ENCODE measurements around the gene LRR1. TPM values are rescaled to one million over a fixed set of nuclear protein-coding genes. Genes with fewer than 3 reads are reported as not detected.

The LRR1 gene
- total and polyA plus RNA-seq, 9 of the 15 experiments (the other 6 are each of a cell fraction or from before 2014, with no cell fraction given), result 26.5 to 58.1 (median 31.8) TPM

DNA sequence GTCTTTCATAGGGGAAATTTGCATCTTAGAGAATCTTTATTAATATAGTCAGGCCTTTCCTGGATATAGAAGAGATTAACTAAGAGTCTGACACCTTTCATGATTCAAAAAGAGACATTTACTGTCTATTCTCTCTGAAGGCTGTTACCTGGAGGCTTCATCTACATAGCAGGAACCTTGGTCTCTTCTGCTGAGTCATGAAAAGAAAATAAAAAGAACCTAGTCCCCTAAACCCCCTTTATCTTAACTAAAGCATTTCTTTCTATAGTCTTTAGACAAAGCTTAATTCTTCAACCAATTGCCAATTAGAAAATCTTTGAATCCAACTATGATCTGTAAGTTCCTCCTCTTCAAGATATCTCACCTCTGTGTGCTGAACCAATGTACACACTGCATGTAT is 45.6 kb upstream of the LRR1 start (continued):
- TF ChIP-seq, protein P1, sequence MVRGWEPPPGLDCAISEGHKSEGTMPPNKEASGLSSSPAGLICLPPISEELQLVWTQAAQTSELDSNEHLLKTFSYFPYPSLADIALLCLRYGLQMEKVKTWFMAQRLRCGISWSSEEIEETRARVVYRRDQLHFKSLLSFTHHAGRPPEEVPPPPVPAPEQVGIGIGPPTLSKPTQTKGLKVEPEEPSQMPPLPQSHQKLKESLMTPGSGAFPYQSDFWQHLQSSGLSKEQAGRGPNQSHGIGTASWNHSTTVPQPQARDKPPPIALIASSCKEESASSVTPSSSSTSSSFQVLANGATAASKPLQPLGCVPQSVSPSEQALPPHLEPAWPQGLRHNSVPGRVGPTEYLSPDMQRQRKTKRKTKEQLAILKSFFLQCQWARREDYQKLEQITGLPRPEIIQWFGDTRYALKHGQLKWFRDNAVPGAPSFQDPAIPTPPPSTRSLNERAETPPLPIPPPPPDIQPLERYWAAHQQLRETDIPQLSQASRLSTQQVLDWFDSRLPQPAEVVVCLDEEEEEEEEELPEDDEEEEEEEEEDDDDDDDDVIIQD (CRISPR knock-in tag; IDR thresholded peaks at IDR 0.05), result no peak
- TF ChIP-seq SLC30A9 (CRISPR knock-in tag; IDR thresholded peaks at IDR 0.05), result no peak
- TF ChIP-seq, protein P2, sequence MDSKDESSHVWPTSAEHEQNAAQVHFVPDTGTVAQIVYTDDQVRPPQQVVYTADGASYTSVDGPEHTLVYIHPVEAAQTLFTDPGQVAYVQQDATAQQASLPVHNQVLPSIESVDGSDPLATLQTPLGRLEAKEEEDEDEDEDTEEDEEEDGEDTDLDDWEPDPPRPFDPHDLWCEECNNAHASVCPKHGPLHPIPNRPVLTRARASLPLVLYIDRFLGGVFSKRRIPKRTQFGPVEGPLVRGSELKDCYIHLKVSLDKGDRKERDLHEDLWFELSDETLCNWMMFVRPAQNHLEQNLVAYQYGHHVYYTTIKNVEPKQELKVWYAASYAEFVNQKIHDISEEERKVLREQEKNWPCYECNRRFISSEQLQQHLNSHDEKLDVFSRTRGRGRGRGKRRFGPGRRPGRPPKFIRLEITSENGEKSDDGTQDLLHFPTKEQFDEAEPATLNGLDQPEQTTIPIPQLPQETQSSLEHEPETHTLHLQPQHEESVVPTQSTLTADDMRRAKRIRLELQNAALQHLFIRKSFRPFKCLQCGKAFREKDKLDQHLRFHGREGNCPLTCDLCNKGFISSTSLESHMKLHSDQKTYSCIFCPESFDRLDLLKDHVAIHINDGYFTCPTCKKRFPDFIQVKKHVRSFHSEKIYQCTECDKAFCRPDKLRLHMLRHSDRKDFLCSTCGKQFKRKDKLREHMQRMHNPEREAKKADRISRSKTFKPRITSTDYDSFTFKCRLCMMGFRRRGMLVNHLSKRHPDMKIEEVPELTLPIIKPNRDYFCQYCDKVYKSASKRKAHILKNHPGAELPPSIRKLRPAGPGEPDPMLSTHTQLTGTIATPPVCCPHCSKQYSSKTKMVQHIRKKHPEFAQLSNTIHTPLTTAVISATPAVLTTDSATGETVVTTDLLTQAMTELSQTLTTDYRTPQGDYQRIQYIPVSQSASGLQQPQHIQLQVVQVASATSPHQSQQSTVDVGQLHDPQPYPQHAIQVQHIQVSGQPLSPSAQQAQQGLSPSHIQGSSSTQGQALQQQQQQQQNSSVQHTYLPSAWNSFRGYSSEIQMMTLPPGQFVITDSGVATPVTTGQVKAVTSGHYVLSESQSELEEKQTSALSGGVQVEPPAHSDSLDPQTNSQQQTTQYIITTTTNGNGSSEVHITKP (IDR thresholded peaks at IDR 0.05; ENCODE audit: partially characterized antibody), result no peak
- TF ChIP-seq TARDBP (IDR thresholded peaks at IDR 0.05), result no peak
- TF ChIP-seq, protein P3, sequence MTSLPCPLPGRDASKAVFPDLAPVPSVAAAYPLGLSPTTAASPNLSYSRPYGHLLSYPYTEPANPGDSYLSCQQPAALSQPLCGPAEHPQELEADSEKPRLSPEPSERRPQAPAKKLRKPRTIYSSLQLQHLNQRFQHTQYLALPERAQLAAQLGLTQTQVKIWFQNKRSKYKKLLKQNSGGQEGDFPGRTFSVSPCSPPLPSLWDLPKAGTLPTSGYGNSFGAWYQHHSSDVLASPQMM (CRISPR knock-in tag; IDR thresholded peaks at IDR 0.05), result no peak
- TF ChIP-seq ZNF316 (IDR thresholded peaks at IDR 0.05), result peak; percentile 51
- TF ChIP-seq E2F3 (CRISPR knock-in tag; IDR thresholded peaks at IDR 0.05), result no peak

Measured in K562 (cell line).